Endothelial cell (in vitro differentiated cells): ENCODE measurements around the gene IGF2BP1. TPM values are rescaled to one million over a fixed set of nuclear protein-coding genes. Genes with fewer than 3 reads are reported as not detected.

Source experiments
- DNase-seq: peaks from one replicate; pipeline ENCODE4 v3.0.0; 2021; ENCODE audit warnings: low spot score
- H3K27ac Mint-ChIP-seq: one replicate; pipeline ENCODE4 v1.8.0; 2021; ENCODE audit warnings: mixed read lengths, inconsistent platforms; ENCODE audit not compliant: unreplicated experiment
- H3K27me3 Mint-ChIP-seq: one replicate; pipeline ENCODE4 v1.8.0; 2021; ENCODE audit warnings: mild to moderate bottlenecking, moderate library complexity, mixed read lengths, inconsistent platforms; ENCODE audit not compliant: unreplicated experiment
- H3K36me3 Mint-ChIP-seq: one replicate; pipeline ENCODE4 v1.8.0; 2021; ENCODE audit warnings: mild to moderate bottlenecking, low read depth, mixed read lengths, inconsistent platforms; ENCODE audit not compliant: unreplicated experiment
- H3K4me1 Mint-ChIP-seq: one replicate; pipeline ENCODE4 v1.8.0; 2021; ENCODE audit warnings: mild to moderate bottlenecking, mixed read lengths, inconsistent platforms; ENCODE audit not compliant: unreplicated experiment
- H3K4me3 Mint-ChIP-seq: one replicate; pipeline ENCODE4 v1.8.0; 2021; ENCODE audit warnings: mild to moderate bottlenecking, mixed read lengths, inconsistent platforms; ENCODE audit not compliant: unreplicated experiment
- H3K9me3 Mint-ChIP-seq: one replicate; pipeline ENCODE4 v1.8.0; 2021; ENCODE audit warnings: mixed read lengths, inconsistent platforms; ENCODE audit not compliant: unreplicated experiment
- total RNA-seq: library from RNA; stranded (reverse); fragmentation: NEBNext Ultra II Directional; extraction: Animal tissue kit (Norgen Biotek cat#: 25700); gene quantifications from one replicate; pipeline ENCODE4 v1.2.1, GENCODE V29; 2021; ENCODE audit not compliant: unreplicated experiment
- TF ChIP-seq, protein P1 (sequence below): fragments of 200-600 bp; sonication (generic); IDR thresholded peaks from one replicate; pipeline ENCODE4 v1.5.0; 2021; ENCODE audit warnings: antibody characterized with exemption; ENCODE audit not compliant: unreplicated experiment

IGF2BP1 gene
- total RNA-seq, 1 donor from 2014 or later, result 298 TPM

DNA sequence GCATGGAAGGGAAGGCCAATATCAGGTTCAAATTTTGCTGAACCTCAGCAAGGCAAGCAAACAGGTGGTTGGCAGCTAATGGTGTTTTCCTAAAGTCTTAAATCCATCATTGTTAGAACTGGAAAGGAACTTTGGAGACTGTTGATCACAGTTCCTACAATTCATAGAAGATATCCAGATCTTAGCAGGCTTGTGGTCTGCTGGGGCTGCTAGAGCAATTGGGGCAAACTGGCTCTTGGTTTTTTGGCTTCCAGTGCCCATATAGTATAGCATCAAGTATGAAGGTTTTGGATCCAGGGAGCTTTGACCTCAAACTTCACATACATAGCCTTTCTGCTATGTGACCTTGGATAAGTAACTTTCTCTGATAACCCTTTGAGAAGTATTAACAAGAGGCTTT, 49.7 kb downstream of the IGF2BP1 start:
- Mint-ChIP-seq H3K27ac (no peak overlapping the region), H3K27me3 (peaks cover 4% of the 10 kb centered on the region), H3K4me3 (no peak overlapping the region), H3K36me3 (peaks cover 49% of the 10 kb centered on the region), H3K9me3 (no peaks in the 10 kb centered on the region), H3K4me1 (peaks cover 3% of the 10 kb centered on the region)
- TF ChIP-seq, protein P1, sequence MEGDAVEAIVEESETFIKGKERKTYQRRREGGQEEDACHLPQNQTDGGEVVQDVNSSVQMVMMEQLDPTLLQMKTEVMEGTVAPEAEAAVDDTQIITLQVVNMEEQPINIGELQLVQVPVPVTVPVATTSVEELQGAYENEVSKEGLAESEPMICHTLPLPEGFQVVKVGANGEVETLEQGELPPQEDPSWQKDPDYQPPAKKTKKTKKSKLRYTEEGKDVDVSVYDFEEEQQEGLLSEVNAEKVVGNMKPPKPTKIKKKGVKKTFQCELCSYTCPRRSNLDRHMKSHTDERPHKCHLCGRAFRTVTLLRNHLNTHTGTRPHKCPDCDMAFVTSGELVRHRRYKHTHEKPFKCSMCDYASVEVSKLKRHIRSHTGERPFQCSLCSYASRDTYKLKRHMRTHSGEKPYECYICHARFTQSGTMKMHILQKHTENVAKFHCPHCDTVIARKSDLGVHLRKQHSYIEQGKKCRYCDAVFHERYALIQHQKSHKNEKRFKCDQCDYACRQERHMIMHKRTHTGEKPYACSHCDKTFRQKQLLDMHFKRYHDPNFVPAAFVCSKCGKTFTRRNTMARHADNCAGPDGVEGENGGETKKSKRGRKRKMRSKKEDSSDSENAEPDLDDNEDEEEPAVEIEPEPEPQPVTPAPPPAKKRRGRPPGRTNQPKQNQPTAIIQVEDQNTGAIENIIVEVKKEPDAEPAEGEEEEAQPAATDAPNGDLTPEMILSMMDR, result no peak
- DNase-seq, result no peak

DNA sequence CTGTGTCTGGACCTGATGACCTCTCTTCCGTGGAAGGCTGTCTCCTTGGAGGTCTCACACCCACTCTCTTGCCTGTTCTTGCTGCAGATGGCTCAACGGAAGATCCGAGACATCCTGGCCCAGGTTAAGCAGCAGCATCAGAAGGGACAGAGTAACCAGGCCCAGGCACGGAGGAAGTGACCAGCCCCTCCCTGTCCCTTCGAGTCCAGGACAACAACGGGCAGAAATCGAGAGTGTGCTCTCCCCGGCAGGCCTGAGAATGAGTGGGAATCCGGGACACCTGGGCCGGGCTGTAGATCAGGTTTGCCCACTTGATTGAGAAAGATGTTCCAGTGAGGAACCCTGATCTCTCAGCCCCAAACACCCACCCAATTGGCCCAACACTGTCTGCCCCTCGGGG, 52.1 kb downstream of the IGF2BP1 start:
- no peak for DNase-seq
- Mint-ChIP-seq H3K4me3 (peak overlapping the region; percentile 7), H3K27ac (no peak overlapping the region), H3K27me3 (peaks cover 4% of the 10 kb centered on the region), H3K4me1 (peaks cover 16% of the 10 kb centered on the region), H3K9me3 (no peaks in the 10 kb centered on the region), H3K36me3 (peaks cover 38% of the 10 kb centered on the region)
- TF ChIP-seq, protein P1, result no peak

DNA sequence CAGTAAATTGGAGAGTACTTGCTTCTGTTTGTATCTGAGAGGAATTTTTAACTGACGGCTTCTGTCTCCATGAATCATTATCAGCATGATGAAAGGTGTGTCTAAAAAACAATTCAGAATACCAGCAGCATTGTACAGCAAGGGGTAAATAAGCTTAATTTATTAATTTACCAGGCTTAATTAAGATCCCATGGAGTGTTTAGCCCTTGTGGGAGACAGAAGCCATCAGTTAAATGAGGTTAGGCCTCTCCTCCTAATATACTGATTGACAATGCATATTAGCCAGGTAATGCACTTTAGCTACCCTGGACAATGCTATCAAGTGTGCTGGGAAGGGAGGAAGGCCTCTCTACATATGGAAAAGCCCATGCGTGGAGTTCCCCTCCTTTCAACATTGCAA, 53.4 kb downstream of the IGF2BP1 start:
- Mint-ChIP-seq H3K27ac (no peak overlapping the region), H3K27me3 (peaks cover 9% of the 10 kb centered on the region), H3K4me3 (no peak overlapping the region), H3K9me3 (no peaks in the 10 kb centered on the region), H3K36me3 (peaks cover 27% of the 10 kb centered on the region), H3K4me1 (peaks cover 19% of the 10 kb centered on the region)
- DNase-seq, result no peak
- TF ChIP-seq, protein P1, result no peak

DNA sequence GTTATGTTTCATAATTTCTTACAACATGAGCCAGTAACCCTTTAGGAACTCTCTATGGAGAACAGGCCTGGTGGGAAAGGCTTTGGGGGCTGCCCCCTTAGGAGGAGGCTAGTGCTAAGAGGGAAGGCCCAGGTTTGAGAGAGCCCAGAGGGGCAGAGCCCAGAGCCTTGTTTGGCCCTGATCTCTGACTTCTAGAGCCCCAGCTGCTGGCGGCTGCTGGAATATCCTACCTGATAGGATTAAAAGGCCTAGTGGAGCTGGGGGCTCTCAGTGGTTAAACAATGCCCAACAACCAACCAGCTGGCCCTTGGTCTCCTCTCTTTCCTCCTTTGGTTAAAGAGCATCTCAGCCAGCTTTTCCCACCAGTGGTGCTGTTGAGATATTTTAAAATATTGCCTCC, 54.1 kb downstream of the IGF2BP1 start:
- Mint-ChIP-seq H3K4me1 (peaks cover 22% of the 10 kb centered on the region), H3K27ac (no peak overlapping the region), H3K27me3 (peaks cover 6% of the 10 kb centered on the region), H3K36me3 (peaks cover 22% of the 10 kb centered on the region), H3K4me3 (no peak overlapping the region), H3K9me3 (no peaks in the 10 kb centered on the region)
- TF ChIP-seq, protein P1, result no peak
- DNase-seq, result no peak

DNA sequence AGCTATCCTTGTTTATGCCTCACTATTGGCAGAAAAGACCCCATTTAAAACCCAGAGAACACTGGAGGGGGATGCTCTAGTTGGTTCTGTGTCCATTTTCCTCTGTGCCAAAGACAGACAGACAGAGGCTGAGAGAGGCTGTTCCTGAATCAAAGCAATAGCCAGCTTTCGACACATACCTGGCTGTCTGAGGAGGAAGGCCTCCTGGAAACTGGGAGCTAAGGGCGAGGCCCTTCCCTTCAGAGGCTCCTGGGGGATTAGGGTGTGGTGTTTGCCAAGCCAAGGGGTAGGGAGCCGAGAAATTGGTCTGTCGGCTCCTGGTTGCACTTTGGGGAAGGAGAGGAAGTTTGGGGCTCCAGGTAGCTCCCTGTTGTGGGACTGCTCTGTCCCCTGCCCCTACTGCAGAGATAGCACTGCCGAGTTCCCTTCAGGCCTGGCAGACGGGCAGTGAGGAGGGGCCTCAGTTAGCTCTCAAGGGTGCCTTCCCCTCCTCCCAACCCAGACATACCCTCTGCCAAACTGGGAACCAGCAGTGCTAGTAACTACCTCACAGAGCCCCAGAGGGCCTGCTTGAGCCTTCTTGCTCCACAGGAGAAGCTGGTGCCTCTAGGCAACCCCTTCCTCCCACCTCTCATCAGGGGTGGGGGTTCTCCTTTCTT, 56.1 kb downstream of the IGF2BP1 start:
- H3K9me3 Mint-ChIP-seq, result no peaks in the 10 kb centered on the region
- H3K4me3 Mint-ChIP-seq, result peak overlapping the region; percentile 21
- H3K4me1 Mint-ChIP-seq, result peaks cover 22% of the 10 kb centered on the region
- H3K36me3 Mint-ChIP-seq, result peaks cover 22% of the 10 kb centered on the region
- no peak overlapping the region for H3K27ac Mint-ChIP-seq
- TF ChIP-seq, protein P1, result no peak
- peaks cover 6% of the 10 kb centered on the region for H3K27me3 Mint-ChIP-seq
- DNase-seq, result no peak
